ENCODE data around the gene EXOC3.
"Not testable (repeated sequence)": the region's sequence is repeated elsewhere in the genome, so short reads cannot be mapped to it uniquely, and the experiment has no call there.

Gene EXOC3

GRCh38 chr5:442335-443238 is at the start of gene EXOC3:
Gene EXOC3, plus strand, starts transcription at chr5:443176. Its CDS starts 3,030 bp downstream, at chr5:446206.
- peak; percentile 84 for DNase-seq

GRCh38 chr5:393846-394275 is 49.1 kb upstream of the EXOC3 start:
- DNase-seq = no peak

- no peak for DNase-seq
Observed at GRCh38 chr5:394671-395155, 48.3 kb upstream of the EXOC3 start.

GRCh38 chr5:395156-395920 is 47.6 kb upstream of the EXOC3 start:
- DNase-seq = no peak

- DNase-seq = no peak
Observed at GRCh38 chr5:395921-396530, 47.0 kb upstream of the EXOC3 start.

GRCh38 chr5:396531-396961 is 46.4 kb upstream of the EXOC3 start:
- DNase-seq = no peak

- not testable (repeated sequence) for DNase-seq
Observed at GRCh38 chr5:398141-398474, 44.9 kb upstream of the EXOC3 start.

GRCh38 chr5:398475-399295 is 44.3 kb upstream of the EXOC3 start:
- no peak for DNase-seq

- peak; percentile 95 for DNase-seq
Observed at GRCh38 chr5:399296-400281, 43.4 kb upstream of the EXOC3 start.

GRCh38 chr5:400282-401145 is 42.5 kb upstream of the EXOC3 start:
- DNase-seq = no peak

GRCh38 chr5:401146-402034 is 41.6 kb upstream of the EXOC3 start:
- no peak for DNase-seq

GRCh38 chr5:402219-402614 is 40.8 kb upstream of the EXOC3 start:
- not testable (repeated sequence) for DNase-seq

GRCh38 chr5:402615-403359 is 40.2 kb upstream of the EXOC3 start:
- no peak for DNase-seq

- DNase-seq = no peak
Observed at GRCh38 chr5:403995-404394, 39.0 kb upstream of the EXOC3 start.

- DNase-seq = no peak
Observed at GRCh38 chr5:404666-405241, 38.2 kb upstream of the EXOC3 start.

GRCh38 chr5:405421-405820 is 37.6 kb upstream of the EXOC3 start:
- DNase-seq = no peak

- no peak for DNase-seq
Observed at GRCh38 chr5:406041-406440, 36.9 kb upstream of the EXOC3 start.

GRCh38 chr5:407051-407450 is 35.9 kb upstream of the EXOC3 start:
- DNase-seq = no peak

Measured in hematopoietic multipotent progenitor cell treated with erythropoietin and hydrocortisone succinate and interleukin-3 and kit ligand, for 6 days (in vitro differentiated cells).